HG02759 (cell line): Measurements from ENCODE around the gene UGT2A3.

Experiments used
- ATAC-seq: cut with Tn5 transposase; IDR thresholded peaks from one replicate; pipeline ENCODE4 v1.9.1; 2021; ENCODE audit warnings: mild to moderate bottlenecking, moderate library complexity; ENCODE audit not compliant: unreplicated experiment

UGT2A3 gene

DNA sequence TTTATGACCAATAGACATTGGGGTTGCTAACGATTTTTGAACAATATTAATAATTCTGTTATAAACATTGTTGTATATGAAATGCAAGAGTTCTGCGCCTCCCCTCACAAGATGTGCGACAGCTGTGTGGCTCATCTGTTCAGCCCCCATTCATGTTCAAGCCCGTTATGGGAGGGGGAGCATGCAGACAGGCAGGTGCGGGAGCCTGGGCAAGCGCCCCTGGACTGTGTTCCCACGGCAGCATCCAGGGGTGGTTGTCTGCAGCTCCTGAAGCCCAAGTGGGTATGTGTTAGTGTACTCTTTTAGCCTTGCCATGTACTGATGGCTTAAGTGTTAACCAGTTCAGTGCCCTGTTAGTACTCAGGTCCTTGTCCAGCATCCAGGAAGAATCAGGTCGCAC, 34.6 kb downstream of the UGT2A3 start:
- no peak for ATAC-seq

DNA sequence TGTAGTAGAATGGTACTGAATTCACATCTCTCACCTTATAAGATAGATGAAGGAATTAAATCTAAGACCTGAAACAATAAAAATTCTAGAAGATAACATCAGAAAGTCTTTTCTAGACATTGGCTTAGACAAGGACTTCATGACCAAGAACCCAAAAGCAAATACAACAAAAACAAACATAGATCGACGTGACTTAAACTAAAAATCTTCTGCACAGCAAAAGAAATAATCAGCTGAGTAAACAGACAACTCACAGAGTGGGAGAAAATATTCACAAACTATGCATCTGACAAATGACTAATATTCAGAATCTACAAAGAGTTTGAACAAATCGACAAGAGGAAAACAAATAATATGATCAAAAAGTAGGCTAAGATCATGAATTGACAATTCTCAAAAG, 38.8 kb downstream of the UGT2A3 start:
- ATAC-seq: no peak

GRCh38 chr4:68909385-68909784, 42.2 kb downstream of the UGT2A3 start:
- no peak for ATAC-seq

GRCh38 chr4:68907788-68908700, 43.6 kb downstream of the UGT2A3 start:
- no peak for ATAC-seq

DNA sequence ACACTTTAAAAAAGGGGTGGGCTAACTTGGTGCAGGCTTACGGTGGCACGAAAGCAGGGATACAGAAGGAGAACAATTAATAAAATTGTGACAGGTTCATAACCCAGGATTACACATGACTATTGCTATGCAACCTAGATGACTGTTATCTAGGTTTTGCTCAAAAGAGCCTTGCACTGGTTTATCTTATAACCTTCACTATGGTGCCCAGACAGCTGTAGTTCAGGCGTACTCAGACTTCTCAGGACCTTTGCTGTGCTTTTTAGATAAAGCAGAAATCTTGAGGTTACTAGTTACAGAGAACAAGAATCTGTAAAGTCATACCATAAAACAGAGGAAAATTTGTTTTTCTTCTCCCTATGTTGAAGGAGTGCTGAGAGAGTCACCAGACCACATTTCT, 44.4 kb downstream of the UGT2A3 start:
- ATAC-seq: no peak

GRCh38 chr4:68906780-68907137, 44.8 kb downstream of the UGT2A3 start:
- no peak for ATAC-seq

DNA sequence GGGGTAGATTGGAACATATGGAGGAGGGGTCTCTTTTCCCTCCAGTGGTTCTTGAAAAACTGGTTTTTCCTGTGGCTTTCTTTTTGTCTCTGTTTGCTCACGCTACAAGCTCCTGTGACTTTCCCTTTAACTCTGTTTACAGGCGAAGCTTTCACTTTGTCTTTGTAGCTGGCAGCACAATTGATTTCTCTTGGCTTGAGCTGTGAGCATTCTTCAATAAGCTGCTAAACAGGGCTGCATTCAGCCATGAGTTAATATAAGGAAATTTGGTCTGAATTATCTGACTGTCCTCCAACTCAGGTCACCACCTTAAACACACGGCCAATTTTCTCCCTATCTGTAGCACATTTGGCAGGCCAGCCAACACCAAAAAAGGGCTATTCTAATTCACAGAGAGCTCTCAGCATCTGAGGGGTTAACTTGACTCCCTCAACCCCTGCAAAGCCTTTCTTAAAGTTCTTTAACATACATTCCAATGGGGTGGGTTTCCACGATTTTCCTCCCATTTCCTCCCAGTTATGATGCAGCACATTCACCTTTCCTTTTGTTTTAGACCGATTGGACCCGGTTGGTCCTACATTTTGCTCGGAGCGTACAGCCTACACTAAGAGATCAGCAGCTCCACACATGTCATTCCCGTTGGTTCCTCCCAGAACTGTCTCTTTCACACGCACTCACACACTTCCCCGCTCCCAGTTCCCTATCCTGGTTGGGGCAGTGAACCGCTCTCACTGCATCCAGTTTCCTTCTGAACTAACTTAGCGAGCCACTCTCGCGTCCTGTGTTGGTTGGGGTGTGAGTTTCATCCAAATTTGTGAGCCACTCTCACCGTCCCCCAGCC, 45.4 kb downstream of the UGT2A3 start:
- peak; percentile 32 for ATAC-seq

- ATAC-seq: no peak
Measured at GRCh38 chr4:68905598-68905938, 46.0 kb downstream of the UGT2A3 start.

- peak; percentile 62 for ATAC-seq
Measured at GRCh38 chr4:68904786-68905185, 46.8 kb downstream of the UGT2A3 start.

DNA sequence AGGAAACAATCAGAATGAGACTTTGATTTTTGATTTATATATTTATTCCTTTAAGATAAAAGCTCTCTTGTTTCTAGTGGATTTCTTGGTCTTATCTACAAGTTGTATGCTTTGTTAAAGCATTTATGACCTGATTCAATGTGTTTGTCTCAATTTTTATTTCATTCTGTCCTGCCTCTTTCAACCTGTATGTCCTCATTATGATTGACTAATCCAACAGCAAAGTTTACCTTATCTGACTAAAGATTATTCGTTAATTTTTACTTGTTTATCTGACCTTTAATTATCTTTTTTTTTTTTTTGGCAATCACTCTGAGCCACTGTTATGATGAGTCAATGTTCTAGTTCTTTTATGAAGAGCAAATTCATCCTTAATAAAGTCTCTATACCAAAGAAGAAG, 54.9 kb downstream of the UGT2A3 start:
- ATAC-seq: no peak

- no peak for ATAC-seq
Measured at GRCh38 chr4:68895561-68896198, 55.9 kb downstream of the UGT2A3 start.

GRCh38 chr4:68892861-68893260, 58.7 kb downstream of the UGT2A3 start:
- no peak for ATAC-seq

DNA sequence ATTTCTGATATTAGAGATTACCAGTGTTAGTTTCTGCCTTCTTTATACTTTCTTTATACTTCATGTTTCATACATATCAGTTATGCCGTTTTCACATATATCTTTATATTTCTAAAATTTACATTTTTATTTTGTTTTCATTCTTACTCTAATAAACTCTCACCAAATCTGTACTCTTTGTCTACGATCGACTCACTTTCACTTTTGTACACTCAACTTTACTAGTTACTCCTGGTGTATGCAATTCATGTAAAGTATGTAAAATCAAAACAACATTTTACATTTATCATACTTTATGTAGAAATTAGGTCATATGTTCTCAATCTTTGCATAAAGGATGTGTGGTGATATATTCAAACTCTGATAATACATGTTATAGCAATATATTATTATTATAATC, 59.9 kb downstream of the UGT2A3 start:
- no peak for ATAC-seq

DNA sequence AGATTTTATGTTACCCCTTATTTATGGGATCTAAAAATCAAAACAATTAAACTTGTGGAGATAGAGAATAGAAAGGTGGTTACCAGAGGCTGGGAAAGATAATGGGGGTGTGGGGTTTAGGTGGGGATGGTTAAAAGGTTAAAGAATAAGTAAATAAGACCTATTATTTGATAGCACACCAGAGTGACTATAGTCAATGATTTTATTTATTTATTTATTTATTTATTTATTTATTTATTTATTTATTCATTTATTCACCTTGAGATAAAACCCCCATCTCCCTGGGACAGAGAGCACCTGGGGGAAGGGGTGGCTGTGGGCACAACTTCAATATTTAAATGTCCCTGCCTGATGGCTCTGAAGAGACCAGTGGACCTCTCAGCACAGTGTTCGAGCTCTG, 66.1 kb downstream of the UGT2A3 start:
- no peak for ATAC-seq

GRCh38 chr4:68883870-68884269, 67.7 kb downstream of the UGT2A3 start:
- no peak for ATAC-seq
